GM18519 (cell line): ENCODE data around the gene SLX4IP.
A peak's percentile ranks its signal among the peaks of the same experiment; 100 is the strongest.
"Not testable (repeated sequence)": the region's sequence is repeated elsewhere in the genome, so short reads cannot be mapped to it uniquely, and the experiment has no call there.

Experiments
- ATAC-seq: cut with Tn5 transposase; IDR thresholded peaks from one replicate; pipeline ENCODE4 v1.9.1; 2021; ENCODE audit warnings: mild to moderate bottlenecking, moderate library complexity; ENCODE audit not compliant: unreplicated experiment, low FRiP score

SLX4IP gene

DNA sequence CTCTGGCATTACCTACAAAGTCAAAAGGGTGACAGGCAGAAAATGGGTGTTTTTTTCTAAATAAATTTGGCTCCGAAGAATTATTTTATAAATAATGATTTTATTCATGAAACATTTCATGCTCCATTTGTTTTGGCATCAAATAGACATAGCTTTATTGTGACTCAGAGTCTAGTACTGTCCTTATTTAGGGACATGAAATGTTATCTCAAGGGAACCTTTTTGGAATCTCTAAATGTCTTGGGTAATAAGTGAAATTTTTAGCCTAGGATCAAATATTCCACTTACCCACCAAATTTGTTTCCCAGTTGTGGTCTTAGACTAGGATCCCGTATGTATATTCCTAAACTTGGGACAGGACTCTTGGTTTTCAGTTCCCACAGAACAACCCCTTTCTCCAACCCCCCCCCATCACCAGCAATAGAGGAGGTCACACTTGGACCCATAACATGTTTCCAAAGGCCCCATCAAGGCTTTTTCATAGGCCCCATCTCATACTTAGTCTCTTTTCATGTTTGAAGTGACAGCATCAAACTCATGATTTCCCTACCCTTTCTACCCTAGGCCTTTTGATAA is 156.9 kb downstream of the SLX4IP start:
- ATAC-seq: no peak

DNA sequence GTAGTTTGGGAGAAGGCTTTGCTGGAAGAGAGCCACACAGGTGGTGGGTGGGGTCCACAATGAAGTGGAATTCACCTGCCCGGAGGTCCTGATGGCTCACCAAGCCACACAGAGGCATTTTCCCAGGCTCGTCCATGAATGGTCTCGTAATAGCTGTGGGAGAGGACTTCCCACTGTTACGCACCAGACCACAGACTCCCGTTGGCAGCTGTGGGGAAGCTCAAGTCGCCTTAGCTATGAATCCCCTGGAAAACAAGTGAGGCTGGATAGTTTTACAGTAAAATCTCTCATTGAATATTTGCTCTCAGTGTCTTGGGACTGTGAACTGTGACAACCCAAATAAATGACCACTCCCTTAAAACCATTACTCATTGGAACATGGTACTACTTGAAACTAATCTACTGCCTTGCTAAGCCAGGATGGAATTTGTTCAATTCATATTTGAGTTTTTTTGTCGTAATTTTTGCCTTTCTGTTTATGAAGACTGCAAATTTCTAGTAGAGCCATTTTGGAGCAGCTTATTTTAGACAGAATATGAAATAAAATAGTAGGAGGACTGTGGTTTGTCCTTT is 159.3 kb downstream of the SLX4IP start:
- no peak for ATAC-seq

DNA sequence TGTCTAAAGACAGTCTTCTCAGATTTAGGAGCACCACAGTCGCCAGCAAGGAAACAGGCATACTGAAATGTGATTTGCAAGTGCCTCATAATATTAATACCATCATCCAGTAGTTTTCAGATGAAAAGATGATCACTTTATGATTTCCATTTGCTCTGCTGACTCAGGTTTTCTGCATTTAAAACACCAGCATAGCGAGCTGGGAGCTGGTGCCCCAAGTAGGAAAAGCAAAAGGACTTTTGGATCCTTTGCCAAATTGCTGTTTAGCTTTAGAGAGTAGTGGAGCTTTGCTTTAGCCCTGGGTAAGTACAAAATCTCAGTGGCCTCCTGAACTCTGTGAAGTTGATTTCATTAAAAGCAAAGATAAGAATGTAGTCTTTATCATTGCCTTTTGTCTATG is 160.2 kb downstream of the SLX4IP start:
- ATAC-seq: no peak

DNA sequence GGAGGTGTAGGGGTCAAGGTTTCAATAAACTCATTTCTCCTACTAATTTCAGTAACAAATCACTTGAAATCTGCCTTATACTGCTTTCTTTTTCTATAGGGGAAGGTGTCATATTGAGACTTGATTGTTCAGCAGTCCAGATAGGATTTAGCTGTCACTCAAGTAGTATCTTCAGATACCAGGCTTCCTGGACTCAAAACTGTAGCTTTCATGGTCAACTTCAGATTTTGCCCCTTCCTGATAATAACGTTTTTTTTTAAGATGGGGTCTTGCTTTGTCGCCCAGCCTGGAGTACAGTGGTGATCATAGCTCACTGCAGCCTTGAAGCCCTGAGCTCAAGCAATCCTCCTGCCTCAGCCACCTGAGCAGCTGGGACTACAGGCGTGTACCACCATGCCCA is 160.9 kb downstream of the SLX4IP start:
- ATAC-seq: no peak

DNA sequence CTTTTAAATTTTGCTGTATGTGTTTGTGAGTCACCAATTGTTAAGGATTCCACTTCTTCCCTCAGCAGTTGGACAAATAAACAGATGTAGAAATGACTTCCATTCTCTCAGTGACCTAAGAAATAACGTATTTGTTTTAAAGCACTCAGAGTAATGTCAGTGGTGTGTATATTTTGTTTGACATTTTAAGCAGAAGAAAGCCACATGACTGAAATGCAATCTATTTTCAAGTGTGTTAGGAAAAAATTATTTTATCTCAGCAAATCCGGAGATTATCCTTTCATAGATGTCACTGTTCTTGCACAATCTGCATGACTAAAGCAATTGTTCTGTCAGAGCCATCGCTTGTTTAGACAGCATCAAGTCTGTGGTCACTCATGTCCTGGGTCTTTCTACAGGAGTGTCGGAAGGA is 161.6 kb downstream of the SLX4IP start:
- ATAC-seq: no peak

DNA sequence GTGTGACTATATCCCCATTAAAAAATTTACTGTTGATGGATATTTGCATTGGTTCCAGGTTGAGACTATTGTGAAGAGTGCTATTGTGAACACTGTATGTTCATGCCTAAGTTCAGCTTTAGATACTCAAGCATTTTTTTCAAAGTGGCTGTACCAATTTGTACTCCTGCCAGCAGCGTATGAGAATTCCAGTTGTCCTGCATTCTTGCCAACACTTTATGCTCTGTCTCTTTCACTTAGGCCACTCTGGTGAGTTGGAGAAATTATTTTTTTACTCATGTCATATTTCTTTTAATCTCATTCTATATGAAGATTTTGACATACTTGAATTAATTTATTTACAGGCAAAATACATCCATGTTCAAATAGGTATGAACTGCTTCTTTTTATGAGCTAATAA is 162.5 kb downstream of the SLX4IP start:
- no peak for ATAC-seq

DNA sequence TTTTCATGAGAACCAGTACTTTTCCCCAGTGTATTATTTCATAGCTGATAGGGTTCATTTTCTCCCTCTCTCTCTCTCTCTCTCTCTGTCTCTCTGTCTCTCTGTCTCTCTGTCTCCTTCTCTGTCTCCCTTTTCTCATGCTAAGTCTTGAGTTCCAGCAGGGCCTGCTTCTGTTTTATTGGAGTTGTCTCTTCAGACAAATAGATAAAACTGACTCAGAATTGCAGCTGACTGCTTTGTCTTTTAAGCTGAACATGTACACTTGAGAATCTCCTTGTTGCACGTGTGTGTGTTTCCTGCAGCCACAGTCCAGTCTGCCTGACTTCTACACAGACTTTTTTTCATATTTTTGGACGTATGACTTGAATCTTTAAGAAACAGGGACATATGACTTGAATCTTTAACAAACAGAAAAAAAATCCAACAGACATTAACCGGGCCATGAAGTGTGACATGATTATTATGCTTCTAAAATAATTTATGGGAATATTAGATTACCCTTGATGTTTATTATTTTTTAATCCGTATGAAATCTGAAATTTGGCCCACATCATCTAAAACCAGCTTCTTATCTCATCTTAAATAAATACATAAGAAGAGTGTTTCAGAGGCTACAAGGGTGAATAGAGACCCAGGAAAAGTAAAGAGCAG is 167.2 kb downstream of the SLX4IP start:
- no peak for ATAC-seq

DNA sequence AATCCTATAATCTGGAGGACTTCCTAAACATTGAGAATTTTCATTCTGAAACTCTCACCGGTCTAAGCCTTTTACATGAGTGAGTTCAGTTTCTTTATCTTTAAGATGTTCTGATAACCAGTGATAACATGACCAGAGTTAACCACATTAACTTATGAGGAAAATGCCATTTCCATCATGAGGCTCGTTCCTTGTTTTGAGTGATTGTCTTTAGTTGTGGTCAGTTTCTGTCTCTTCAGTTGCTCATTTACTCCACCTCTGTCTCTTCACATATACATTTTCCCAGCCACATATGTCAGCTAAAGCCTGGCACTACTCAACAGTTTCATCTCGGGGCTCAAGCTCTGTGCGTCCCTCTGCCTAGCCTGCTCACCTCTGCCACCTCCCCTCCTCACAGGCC is 168.3 kb downstream of the SLX4IP start:
- no peak for ATAC-seq

DNA sequence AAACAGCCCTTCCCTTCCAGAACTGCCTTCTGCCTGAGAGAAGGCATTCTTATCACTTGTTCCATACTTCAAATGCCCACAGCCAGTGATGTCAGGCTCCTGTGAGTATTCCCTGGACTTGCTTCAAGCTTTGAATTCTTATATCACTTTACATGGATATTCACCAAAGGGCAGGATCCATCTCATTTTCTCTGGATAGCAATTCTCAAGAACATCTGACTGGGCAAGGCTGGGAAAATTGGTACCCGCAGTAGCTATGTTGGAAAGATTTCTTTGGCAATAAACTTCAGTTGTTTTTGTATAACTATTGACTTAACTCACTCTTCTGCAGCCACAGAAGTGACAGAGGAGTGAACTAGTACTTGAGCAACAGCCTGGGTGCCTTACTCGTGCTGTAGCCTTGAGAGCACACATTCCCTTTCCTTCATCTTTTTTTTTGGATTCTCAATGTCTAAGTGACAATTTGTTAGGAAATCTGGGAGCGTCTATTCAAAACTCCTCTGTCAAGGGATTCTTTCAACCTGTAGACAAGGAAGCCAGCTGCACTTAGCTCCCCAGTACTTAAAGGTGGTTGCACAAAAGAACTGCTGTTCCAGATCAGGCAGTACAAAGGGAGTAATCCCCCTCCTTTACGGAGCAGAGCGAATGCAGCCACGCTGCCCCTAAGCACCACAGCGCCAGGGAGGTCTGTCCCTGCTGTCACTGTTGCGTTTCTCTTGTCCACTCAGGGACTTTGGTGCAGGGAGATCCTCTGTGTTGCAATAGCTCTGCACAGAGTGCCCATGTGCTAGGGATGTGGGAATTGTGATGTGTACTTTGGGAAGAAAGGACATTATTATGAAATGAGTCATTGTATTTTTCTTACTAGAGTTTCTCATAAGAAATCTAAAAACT is 169.1 kb downstream of the SLX4IP start:
- ATAC-seq: no peak

DNA sequence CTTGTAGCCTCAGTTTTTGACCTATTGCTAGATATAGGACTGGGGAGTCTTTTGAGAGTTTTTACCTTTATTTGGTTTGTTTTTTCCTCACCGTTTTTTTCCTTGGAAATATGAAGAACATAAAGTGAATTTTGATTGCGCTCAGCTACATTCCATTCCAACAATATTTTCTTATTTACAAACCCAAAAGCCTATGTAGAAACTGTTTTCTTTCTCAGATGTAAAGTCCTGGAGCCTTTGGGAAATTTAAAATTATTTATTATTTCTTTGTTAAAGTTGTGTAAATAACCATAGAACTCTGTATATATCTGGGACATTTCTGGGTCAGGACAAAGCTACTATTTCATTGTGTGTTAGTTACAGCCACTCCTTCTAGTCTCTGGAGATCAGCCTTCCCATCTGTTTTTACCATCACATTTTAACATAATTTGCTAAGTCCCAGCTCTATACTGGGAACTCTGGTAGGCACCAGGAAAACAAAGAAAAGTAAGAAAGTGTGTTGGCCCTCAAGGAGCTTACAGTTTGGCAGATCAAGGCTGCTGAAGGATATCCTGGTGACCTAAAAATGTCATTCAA is 169.8 kb downstream of the SLX4IP start:
- no peak for ATAC-seq

DNA sequence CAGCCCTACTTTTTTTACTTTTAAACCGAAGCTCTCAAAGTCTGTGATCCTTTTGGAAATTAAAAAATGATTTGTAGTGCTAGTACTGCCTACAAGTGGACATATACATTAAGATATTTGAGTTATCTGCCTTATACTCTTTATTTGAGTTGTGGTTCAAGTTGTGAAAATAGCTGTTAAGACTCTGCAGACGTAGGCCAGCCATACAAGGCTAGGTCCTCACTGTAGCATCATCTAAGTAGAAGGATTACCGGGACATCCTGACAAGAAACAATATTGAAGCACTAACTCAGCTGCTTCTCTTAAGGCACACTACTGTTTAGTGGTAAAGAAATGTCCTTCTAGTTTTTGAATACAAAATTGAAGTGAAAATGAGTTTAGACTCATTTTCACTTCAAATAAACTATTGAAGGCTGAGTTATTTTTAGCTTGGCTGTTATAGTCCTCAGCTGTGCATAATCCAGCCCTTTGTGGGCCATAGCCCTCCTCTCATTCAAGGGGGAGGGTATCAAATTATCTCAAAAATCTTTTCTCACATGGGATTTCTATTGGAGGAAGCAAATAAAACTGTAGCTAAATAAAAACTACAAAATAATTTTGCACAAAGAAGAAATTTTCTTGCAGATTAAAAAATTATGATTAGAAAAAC is 170.6 kb downstream of the SLX4IP start:
- ATAC-seq: no peak

DNA sequence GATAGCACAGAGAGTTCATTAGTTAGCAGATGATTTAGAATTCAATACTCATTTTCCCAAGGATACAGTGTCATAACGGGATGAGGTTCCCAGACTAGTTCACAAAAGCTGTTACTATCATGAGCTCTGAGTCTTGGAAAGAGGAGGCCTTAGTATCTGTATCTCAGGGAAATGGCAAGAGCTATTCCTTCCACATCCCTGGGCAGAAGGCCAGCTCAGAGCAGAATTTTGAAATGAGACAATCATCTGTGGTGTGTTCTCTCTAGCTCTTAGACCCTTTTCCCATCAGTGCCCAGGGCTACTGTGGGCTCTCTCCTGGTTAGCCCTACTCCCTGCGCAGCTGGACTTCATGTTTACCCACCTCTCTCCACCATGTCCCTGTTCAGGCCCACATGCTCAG is 174.2 kb downstream of the SLX4IP start:
- ATAC-seq: no peak

DNA sequence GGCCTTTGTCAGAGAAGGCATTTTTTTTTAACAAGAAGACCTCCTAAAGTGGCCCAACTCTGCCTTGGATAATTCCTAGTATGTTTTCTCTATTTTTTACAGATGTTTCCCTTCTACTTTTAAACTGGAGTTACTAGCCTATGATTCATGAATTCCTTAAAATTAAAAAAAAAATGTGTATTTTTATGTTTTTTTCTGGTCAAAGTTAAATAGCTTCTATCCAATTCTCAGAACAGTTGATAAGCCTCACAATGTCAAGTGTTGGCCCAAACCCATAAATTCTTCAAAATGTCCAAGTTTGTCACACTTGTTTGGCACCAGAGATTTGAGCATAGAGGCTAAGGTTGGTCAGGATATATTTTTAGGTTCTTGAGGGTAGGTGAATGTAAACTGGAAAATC is 174.7 kb downstream of the SLX4IP start:
- no peak for ATAC-seq

DNA sequence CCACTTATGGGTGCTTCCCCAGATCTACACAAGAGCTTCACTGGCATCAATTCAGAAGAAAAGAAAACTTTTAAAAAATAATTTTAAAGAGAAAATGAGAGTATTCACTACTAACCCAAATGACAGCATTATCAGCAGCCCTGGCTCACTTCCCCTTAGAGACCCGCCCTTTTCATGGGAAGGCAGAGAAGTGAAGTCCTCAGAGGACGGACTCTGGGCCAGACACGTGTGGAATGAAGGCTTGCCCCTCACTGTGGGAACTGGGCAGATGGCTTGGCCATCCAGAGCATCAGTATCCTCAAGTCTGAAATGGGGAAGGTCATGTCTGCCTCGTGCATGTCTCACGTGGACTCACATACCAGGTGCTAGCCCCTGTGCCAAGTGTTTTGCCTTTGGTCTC is 175.1 kb downstream of the SLX4IP start:
- no peak for ATAC-seq

DNA sequence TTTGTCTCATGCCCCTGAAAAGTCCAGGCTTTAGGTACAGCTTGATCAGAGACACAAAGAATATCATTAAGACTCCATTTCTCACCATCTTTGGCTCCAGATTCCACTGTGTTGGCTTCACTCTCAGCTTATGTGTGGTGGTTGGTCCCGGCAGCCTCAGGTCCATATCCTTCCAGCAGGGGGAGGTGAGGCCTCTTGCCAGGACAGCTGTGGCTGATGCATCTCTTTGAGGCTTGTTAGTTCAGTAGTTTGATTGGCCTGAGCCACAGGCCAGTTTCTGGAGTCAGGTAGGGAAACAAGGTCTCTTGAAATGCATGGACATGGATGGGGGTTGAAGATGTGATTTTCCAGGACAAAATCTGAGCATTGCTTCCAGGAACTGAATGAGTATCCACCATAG is 176.3 kb downstream of the SLX4IP start:
- peak; percentile 62 for ATAC-seq

DNA sequence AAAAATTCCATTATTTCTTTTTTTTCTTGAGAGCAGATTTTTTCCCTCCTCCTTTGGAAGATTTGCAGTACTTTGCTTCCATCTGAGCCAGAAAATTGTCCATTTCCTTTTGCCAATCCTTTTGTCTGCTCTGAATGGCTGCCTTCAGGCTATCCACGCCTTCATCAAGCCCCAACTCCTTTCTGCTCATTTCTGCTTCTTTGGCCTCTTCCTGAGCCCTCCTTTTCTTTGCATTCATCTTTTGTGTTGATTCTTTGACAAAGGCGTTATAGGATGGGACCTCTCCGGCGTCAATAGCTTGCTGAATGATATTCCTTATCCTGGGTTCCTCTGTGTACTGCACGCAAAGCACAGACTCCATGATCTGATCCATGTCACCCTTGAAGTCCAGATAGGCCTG is 178.3 kb downstream of the SLX4IP start:
- ATAC-seq: not testable (repeated sequence)

DNA sequence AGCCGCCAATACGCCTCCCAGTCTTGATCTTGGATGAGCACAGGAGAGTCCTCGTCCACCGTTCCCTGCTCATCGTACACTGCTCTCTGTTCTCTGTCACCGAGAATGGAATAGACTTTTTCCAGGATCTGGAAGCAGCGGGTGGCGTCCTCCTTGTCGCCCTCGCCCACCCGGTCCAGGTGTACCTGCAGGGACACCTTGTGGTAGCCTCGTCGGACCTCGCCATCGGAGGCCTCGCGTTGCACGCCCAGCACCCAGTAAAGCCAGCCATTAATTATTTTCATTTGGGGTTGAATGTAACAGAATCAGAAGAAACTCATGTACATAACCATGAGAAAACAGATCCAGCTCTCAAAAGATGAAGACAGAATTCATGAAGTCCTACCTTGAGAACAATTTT is 178.8 kb downstream of the SLX4IP start:
- no peak for ATAC-seq

DNA sequence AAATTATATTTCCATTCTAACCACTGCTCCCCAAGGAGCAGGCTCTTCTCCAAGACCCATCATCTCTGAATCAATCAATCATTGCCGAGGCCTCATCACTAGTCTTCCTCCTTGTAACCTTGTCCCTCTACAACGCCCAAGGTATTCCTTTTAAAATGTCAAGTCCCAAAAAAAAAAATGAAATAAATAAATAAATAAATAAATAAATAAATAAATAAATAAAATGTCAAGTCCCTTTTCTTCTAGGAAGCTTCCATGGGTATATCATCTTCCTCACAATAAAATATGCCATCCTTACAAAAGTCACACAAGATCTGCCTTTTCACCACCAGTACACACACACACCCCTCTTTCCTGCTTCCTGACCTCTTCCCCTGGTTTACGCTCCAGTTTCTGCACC is 181.1 kb downstream of the SLX4IP start:
- no peak for ATAC-seq

DNA sequence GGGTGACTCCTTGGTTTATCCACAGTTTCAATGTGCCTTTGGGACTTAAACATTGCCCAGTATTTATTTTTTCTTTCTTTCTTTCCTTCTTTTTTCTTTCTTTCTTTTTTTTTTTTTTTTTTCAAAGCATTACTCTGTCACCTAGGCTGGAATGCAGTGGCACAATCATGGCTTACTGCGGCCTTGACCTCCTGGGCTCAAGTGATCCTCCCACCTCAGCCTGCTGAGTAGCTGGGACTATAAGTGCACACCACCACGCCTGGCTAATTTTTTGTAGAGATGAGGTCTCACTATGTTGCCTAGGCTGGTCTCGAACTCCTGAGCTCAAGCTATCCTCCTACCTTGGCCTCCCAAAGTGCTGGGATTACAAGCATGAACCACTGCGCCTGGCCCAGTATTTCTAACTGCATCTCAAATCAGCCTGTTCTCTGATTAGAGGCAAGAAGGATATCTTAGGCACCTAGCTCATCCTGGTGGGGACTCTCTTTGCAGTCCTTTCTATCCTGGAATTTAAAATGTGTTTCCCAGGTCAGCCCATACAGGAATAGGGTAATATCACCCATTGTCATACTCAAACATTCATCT is 182.5 kb downstream of the SLX4IP start:
- ATAC-seq: not testable (repeated sequence)

DNA sequence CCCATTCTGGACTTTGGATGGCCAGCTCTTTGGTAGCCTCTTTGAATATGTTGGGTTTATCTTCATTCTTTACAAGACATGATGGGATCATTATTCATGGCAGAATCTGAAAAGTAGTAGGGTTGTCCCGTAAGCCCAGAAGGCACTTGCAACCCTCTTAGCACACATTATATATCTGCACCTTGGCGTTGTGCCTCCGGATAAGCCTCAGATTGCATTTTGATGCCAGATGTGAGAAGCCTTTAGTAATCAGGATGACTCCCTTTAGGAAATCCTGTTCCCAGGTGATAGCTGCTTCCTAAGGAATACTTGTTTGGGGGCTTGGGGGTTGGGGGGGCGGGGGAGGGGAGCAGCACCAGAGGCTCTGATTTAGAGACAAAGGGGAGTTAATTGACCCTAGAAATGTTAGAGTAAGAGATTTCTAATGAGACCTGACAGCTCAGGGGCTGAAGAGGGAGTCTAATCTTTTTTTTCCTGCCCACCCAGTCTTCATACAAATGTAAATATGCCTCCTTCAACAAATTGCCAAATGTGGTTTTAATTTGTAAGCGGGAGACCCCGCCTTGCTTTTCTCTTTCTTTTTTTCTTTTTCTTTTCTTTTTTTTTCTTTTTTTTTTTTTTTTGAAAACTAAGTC is 183.6 kb downstream of the SLX4IP start:
- ATAC-seq: no peak
